OCI-LY1 (cell line): Measurements from ENCODE around the gene TRANK1.
"Not testable (repeated sequence)": the region's sequence is repeated elsewhere in the genome, so short reads cannot be mapped to it uniquely, and the experiment has no call there.

Source experiments
- H2AFZ ChIP-seq: fragments of 200-600 bp; sonication (generic), shearing (Covaris generic); 2 replicates; pipeline ENCODE4 v1.6.0; 2014; ENCODE audit warnings: antibody characterized with exemption, mild to moderate bottlenecking, low read length
- H3F3A ChIP-seq: fragments of 200-600 bp; sonication (generic), shearing (Covaris generic); 2 replicates; pipeline ENCODE4 v1.6.0; 2014; ENCODE audit warnings: mild to moderate bottlenecking, antibody characterized with exemption, low read length, moderate library complexity; ENCODE audit not compliant: insufficient read depth
- H3K27ac ChIP-seq: fragments of 200-600 bp; sonication (generic); 2 replicates; pipeline ENCODE4 v1.5.1; 2014; ENCODE audit warnings: low read length, mixed run types, mild to moderate bottlenecking, low read depth; ENCODE audit not compliant: poor library complexity, severe bottlenecking
- H3K27me3 ChIP-seq: fragments of 200-600 bp; sonication (generic); 2 replicates; pipeline ENCODE4 v1.6.0; 2014; ENCODE audit warnings: antibody characterized with exemption, mild to moderate bottlenecking, low read length, moderate library complexity; ENCODE audit not compliant: insufficient read depth
- H3K36me3 ChIP-seq: fragments of 200-600 bp; sonication (generic); 2 replicates; pipeline ENCODE4 v1.6.1; 2014; ENCODE audit warnings: mild to moderate bottlenecking, antibody characterized with exemption, low read length, moderate library complexity, mixed read lengths; ENCODE audit not compliant: insufficient read depth
- H3K4me1 ChIP-seq: fragments of 200-600 bp; sonication (generic); 2 replicates; pipeline ENCODE4 v1.5.1; 2014; ENCODE audit warnings: mild to moderate bottlenecking, low read length, moderate library complexity; ENCODE audit not compliant: insufficient read depth, severe bottlenecking
- H3K4me2 ChIP-seq: fragments of 200-600 bp; sonication (generic), shearing (Covaris generic); 2 replicates; pipeline ENCODE4 v1.6.1; 2014; ENCODE audit warnings: low read length
- H3K4me3 ChIP-seq: fragments of 200-600 bp; sonication (generic); 2 replicates; pipeline ENCODE4 v1.5.1; 2014; ENCODE audit warnings: low read length, low read depth, mild to moderate bottlenecking, mixed read lengths; ENCODE audit not compliant: poor library complexity, severe bottlenecking
- H3K79me2 ChIP-seq: fragments of 200-600 bp; shearing (Covaris generic); 2 replicates; pipeline ENCODE4 v1.6.1; 2016; ENCODE audit warnings: mixed run types, low read length, mixed read lengths; ENCODE audit not compliant: insufficient read depth
- H3K9ac ChIP-seq: fragments of 200-600 bp; sonication (generic), shearing (Covaris generic); 2 replicates; pipeline ENCODE4 v1.6.1; 2014; ENCODE audit warnings: mild to moderate bottlenecking, low read length, mixed read lengths
- H3K9me2 ChIP-seq: fragments of 200-600 bp; sonication (generic), shearing (Covaris generic); 2 replicates; pipeline ENCODE4 v1.6.1; 2014; ENCODE audit warnings: low read depth, mild to moderate bottlenecking, low read length, mixed read lengths
- H3K9me3 ChIP-seq: fragments of 200-600 bp; shearing (Covaris generic); 2 replicates; pipeline ENCODE4 v1.6.1; 2014; ENCODE audit warnings: low read length, mixed read lengths
- H4K20me1 ChIP-seq: fragments of 200-600 bp; sonication (generic), shearing (Covaris generic); 2 replicates; pipeline ENCODE4 v1.6.0; 2016; ENCODE audit warnings: mild to moderate bottlenecking, low read length; ENCODE audit not compliant: insufficient read depth
- CTCF ChIP-seq: fragments of 200-600 bp; sonication (generic), shearing (Covaris generic); IDR thresholded peaks from 2 replicates; pipeline ENCODE4 v1.5.1; 2017; ENCODE audit warnings: mild to moderate bottlenecking, antibody characterized with exemption, low read length, moderate library complexity, mixed read lengths
- EZH2 ChIP-seq: fragments of 200-600 bp; sonication (generic), shearing (Covaris generic); IDR thresholded peaks from 2 replicates; pipeline ENCODE4 v1.8.0; 2017; ENCODE audit warnings: borderline replicate concordance, mixed run types, mild to moderate bottlenecking, antibody characterized with exemption, low read length, moderate library complexity, mixed read lengths

The TRANK1 gene

GRCh38 chr3:36964331-36964730, 19.5 kb upstream of the TRANK1 start:
- H3F3A ChIP-seq, result no peaks in the 10 kb centered on the region
- no peaks in the 10 kb centered on the region for H3K9me3 ChIP-seq
- H3K4me1 ChIP-seq, result peaks cover 17% of the 10 kb centered on the region
- H3K27ac ChIP-seq, result no peak overlapping the region
- H4K20me1 ChIP-seq, result no peaks in the 10 kb centered on the region
- H2AFZ ChIP-seq, result no peak overlapping the region
- H3K9ac ChIP-seq, result no peak overlapping the region
- no peak for TF ChIP-seq CTCF
- TF ChIP-seq EZH2, result no peak
- no peak overlapping the region for H3K4me3 ChIP-seq
- no peaks in the 10 kb centered on the region for H3K79me2 ChIP-seq
- no peaks in the 10 kb centered on the region for H3K27me3 ChIP-seq
- no peak overlapping the region for H3K4me2 ChIP-seq
- no peaks in the 10 kb centered on the region for H3K36me3 ChIP-seq
- no peaks in the 10 kb centered on the region for H3K9me2 ChIP-seq

- H3K36me3 ChIP-seq, H3K27ac ChIP-seq, H4K20me1 ChIP-seq, H3K9ac ChIP-seq, H3K9me3 ChIP-seq, H3K4me3 ChIP-seq, H3K9me2 ChIP-seq, H2AFZ ChIP-seq, H3K79me2 ChIP-seq, H3F3A ChIP-seq, H3K27me3 ChIP-seq, H3K4me2 ChIP-seq: not testable (repeated sequence)
- peaks cover 24% of the 10 kb centered on the region for H3K4me1 ChIP-seq
These were observed 18.2 kb upstream of the TRANK1 start for GRCh38 chr3:36963008-36963407.

GRCh38 chr3:36960502-36960901, 15.6 kb upstream of the TRANK1 start:
- no peak overlapping the region for H3K9ac ChIP-seq
- TF ChIP-seq EZH2 (no peak), CTCF (no peak)
- no peaks in the 10 kb centered on the region for H4K20me1 ChIP-seq
- H3F3A ChIP-seq, result no peaks in the 10 kb centered on the region
- H3K27me3 ChIP-seq, result no peaks in the 10 kb centered on the region
- H3K4me2 ChIP-seq, result no peak overlapping the region
- H3K79me2 ChIP-seq, result no peaks in the 10 kb centered on the region
- peak overlapping the region; percentile 84; the same call in 1 of the 2 replicates for H2AFZ ChIP-seq
- no peak overlapping the region for H3K27ac ChIP-seq
- H3K9me2 ChIP-seq, result no peaks in the 10 kb centered on the region
- H3K36me3 ChIP-seq, result no peaks in the 10 kb centered on the region
- H3K9me3 ChIP-seq, result no peaks in the 10 kb centered on the region
- no peak overlapping the region for H3K4me3 ChIP-seq
- peaks cover 27% of the 10 kb centered on the region for H3K4me1 ChIP-seq

- Histone ChIP-seq H3K79me2 (no peaks in the 10 kb centered on the region), H3K9me2 (no peaks in the 10 kb centered on the region), H3K4me2 (no peak overlapping the region), H4K20me1 (no peaks in the 10 kb centered on the region), H3K9ac (no peak overlapping the region), H3F3A (no peaks in the 10 kb centered on the region), H3K4me3 (no peak overlapping the region), H3K9me3 (no peaks in the 10 kb centered on the region), H2AFZ (no peak overlapping the region), H3K4me1 (peaks cover 20% of the 10 kb centered on the region), H3K27me3 (no peaks in the 10 kb centered on the region), H3K36me3 (no peaks in the 10 kb centered on the region), H3K27ac (no peak overlapping the region)
- no peak for TF ChIP-seq EZH2
- TF ChIP-seq CTCF, result no peak
These were observed 15.0 kb upstream of the TRANK1 start for GRCh38 chr3:36959821-36960220.
